ENCODE data around the gene CDK17. TPM values are rescaled to one million over a fixed set of nuclear protein-coding genes. Genes with fewer than 3 reads are reported as not detected.

Gene CDK17
- total and polyA plus RNA-seq, 2 donors from 2014 or later: 6.6 to 35.7 TPM

DNA sequence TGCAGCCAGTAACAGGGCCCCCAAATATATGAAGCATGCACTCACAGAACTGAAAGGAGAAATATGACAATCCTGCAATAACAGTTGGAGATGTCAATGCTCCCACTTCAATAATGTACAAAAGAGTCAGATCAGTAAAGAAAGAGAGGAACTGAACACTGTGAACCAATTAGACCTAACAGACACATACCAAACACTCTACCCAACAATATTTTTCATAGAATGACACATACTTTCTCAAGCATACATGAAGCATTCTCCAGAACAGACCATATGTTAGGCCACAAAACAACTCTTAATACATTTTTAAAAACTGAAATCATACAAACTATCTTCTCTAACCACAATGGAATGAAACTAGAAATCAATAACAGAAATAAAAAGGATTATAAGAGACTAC is 125.9 kb downstream of the CDK17 start:
- no peaks in the 10 kb centered on the region for H3K27me3 ChIP-seq (ENCODE audit: control insufficient read depth, insufficient read depth, low read length)
- no peak overlapping the region for H3K4me3 ChIP-seq (ENCODE audit: low read length in 3 of 3)
- TF ChIP-seq CTCF (IDR thresholded peaks at IDR 0.05; ENCODE audit: borderline replicate concordance, extremely low read depth, insufficient read depth): no peak
- no peaks in the 10 kb centered on the region for H3K4me1 ChIP-seq (ENCODE audit: control insufficient read depth in 2 of 3, insufficient read depth in 2 of 3, low read depth in 1 of 3, low read length in 3 of 3)
- no peak overlapping the region for H3K27ac ChIP-seq (ENCODE audit: low read depth in 2 of 2, low read length in 2 of 2)
- no peak overlapping the region for H3K9ac ChIP-seq (ENCODE audit: low read length in 3 of 3)
- peak; percentile 15 for FAIRE-seq
- DNase-seq: no peak
- intact Hi-C loops (cut with DNase I): no loop called here
- peaks cover 6 to 12% (median 7%) of the 10 kb centered on the region in 3 donors for H3K36me3 ChIP-seq (ENCODE audit: control insufficient read depth in 2 of 3, insufficient read depth in 3 of 3, low read length in 3 of 3)
- no peaks in the 10 kb centered on the region for H3K9me3 ChIP-seq (ENCODE audit: control insufficient read depth in 2 of 3, insufficient read depth in 1 of 3, low read length in 3 of 3)

DNA sequence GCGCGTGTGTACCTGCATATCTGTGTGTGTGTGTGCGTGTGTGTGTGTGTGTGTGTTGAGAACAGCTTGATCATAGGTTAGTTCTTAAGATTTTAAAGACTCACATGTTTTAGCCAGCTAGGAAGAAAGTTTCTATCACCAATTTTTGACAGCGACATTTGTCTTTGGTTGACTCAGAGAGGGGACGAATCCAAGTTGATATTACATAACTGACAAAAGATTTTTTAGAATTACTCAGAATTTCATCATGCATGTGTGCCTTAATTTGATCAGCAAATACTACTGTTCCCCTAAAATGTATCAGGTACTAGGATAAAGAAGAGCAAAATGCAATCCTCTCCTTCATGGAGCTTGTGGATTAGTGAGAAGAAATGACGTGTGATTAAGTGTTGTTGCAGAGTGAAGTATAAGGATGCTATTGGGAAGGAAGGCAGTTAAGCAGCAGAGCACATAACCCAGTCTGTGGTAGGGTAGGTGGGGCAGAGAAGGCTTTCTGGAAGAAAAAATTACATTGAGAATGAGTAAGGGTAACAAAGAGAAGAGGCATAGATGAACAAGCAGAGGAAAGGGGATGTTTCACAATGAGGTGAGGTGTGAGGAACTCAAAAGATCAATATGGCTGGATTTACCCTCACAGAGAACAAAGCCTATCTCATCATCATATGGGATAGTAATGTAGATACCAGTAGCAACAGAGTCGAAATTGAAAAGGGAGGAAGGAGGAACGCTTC is 128.6 kb downstream of the CDK17 start:
- FAIRE-seq (no peak), DNase-seq (no peak)
- H3K27me3 ChIP-seq (ENCODE audit: control insufficient read depth, insufficient read depth, low read length): no peaks in the 10 kb centered on the region
- no peak overlapping the region for H3K4me3 ChIP-seq (ENCODE audit: low read length in 3 of 3)
- intact Hi-C loops (cut with DNase I): no loop called here
- peaks cover 2 to 8% (median 4%) of the 10 kb centered on the region in 3 donors for H3K36me3 ChIP-seq (ENCODE audit: control insufficient read depth in 2 of 3, insufficient read depth in 3 of 3, low read length in 3 of 3)
- H3K4me1 ChIP-seq (ENCODE audit: control insufficient read depth in 2 of 3, insufficient read depth in 2 of 3, low read depth in 1 of 3, low read length in 3 of 3): no peaks in the 10 kb centered on the region
- no peak overlapping the region for H3K27ac ChIP-seq (ENCODE audit: low read depth in 2 of 2, low read length in 2 of 2)
- TF ChIP-seq CTCF (IDR thresholded peaks at IDR 0.05; ENCODE audit: borderline replicate concordance, extremely low read depth, insufficient read depth): no peak
- H3K9me3 ChIP-seq (ENCODE audit: control insufficient read depth in 2 of 3, insufficient read depth in 1 of 3, low read length in 3 of 3): no peaks in the 10 kb centered on the region
- H3K9ac ChIP-seq (ENCODE audit: low read length in 3 of 3): no peak overlapping the region

GRCh38 chr12:96266238-96266637 is 134.0 kb downstream of the CDK17 start:
- no peaks in the 10 kb centered on the region for H3K4me1 ChIP-seq (ENCODE audit: control insufficient read depth in 2 of 3, insufficient read depth in 2 of 3, low read depth in 1 of 3, low read length in 3 of 3)
- H3K36me3 ChIP-seq (ENCODE audit: control insufficient read depth in 2 of 3, insufficient read depth in 3 of 3, low read length in 3 of 3): peaks cover 0 to 4% (median 4%) of the 10 kb centered on the region in 3 donors
- intact Hi-C loops (cut with DNase I): no loop called here
- no peak for DNase-seq
- no peak overlapping the region for H3K9ac ChIP-seq (ENCODE audit: low read length in 3 of 3)
- no peak for TF ChIP-seq CTCF (IDR thresholded peaks at IDR 0.05; ENCODE audit: borderline replicate concordance, extremely low read depth, insufficient read depth)
- H3K27me3 ChIP-seq (ENCODE audit: control insufficient read depth, insufficient read depth, low read length): no peaks in the 10 kb centered on the region
- FAIRE-seq: no peak
- no peak overlapping the region for H3K4me3 ChIP-seq (ENCODE audit: low read length in 3 of 3)
- H3K9me3 ChIP-seq (ENCODE audit: control insufficient read depth in 2 of 3, insufficient read depth in 1 of 3, low read length in 3 of 3): no peaks in the 10 kb centered on the region
- H3K27ac ChIP-seq (ENCODE audit: low read depth in 2 of 2, low read length in 2 of 2): no peak overlapping the region
